BE2C (cell line): ENCODE data around the gene SCUBE3.

ENCODE experiments used
- DNase-seq: peaks from one replicate; pipeline ENCODE4 v3.0.0-alpha.2; 2020
- H3K27me3 ChIP-seq: fragments of 250-450 bp; sonication (Bioruptor Pico); 2 replicates; pipeline ENCODE4 v1.5.1; 2020; ENCODE audit warnings: mild to moderate bottlenecking
- H3K36me3 ChIP-seq: fragments of 250-450 bp; sonication (Bioruptor Pico); 2 replicates; pipeline ENCODE4 v1.5.1; 2020; ENCODE audit warnings: mild to moderate bottlenecking
- H3K4me1 ChIP-seq: fragments of 250-450 bp; sonication (Bioruptor Pico); 2 replicates; pipeline ENCODE4 v1.5.1; 2020
- H3K4me3 ChIP-seq: 2 replicates; pipeline ENCODE4 v1.5.1; 2011; ENCODE audit warnings: low read depth, low read length
- H3K9me3 ChIP-seq: fragments of 250-450 bp; sonication (Bioruptor Pico); 2 replicates; pipeline ENCODE4 v1.5.1; 2020
- TF ChIP-seq, protein P1 (sequence below): IDR thresholded peaks from 2 replicates; pipeline ENCODE4 v1.5.1; 2012; ENCODE audit warnings: mild to moderate bottlenecking, low read depth, low read length

The SCUBE3 gene

DNA sequence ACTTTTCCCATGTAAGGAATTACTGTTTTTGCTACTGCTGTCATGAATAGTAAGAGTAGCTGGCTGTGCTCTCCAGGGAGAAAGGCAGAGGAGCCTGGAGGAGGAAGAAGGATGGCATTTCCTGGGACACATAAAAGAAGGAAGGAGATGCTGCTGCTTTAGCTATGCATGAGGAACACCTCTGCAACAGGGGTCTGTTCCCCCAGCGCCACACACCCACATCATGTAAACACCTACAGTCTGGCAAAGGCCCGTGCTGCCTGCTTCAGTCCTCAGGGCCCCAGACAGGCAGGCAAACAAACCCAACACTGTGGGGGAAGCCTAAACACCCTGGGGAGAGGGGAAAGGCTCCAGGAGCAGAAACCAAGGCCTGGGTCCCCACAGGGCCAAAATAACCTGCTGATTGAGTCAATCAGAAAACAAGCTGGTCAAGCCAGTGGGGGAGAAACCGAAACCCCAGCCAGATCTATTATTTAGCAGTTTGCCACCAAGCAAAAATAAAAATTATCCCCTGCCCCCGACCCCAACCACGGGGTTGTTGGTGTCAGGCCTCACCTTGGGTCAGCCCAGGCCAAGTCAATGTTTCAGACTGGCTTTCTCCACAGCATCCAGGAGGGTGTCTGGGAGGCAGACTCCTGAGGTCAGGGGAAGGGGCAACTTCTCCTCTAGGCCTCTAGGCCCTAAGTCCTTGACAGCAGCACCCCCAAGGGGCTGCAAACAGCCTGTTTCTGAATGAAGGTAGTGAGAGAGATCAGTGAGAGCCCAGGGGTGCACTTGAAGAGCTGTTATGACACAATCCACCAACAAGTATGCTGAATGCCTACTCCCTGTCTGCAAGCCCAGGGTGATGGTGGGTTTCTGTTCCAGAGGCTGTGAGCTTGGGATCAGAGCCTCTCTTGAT, 34.6 kb upstream of the SCUBE3 start:
- Histone ChIP-seq H3K4me3 (no peak overlapping the region), H3K4me1 (no peaks in the 10 kb centered on the region), H3K27me3 (0 out of 2 replicates have a peak, but pooled peaks cover under 1% of the 10 kb centered on the region), H3K9me3 (no peaks in the 10 kb centered on the region), H3K36me3 (no peaks in the 10 kb centered on the region)
- no peak for DNase-seq
- TF ChIP-seq, protein P1, sequence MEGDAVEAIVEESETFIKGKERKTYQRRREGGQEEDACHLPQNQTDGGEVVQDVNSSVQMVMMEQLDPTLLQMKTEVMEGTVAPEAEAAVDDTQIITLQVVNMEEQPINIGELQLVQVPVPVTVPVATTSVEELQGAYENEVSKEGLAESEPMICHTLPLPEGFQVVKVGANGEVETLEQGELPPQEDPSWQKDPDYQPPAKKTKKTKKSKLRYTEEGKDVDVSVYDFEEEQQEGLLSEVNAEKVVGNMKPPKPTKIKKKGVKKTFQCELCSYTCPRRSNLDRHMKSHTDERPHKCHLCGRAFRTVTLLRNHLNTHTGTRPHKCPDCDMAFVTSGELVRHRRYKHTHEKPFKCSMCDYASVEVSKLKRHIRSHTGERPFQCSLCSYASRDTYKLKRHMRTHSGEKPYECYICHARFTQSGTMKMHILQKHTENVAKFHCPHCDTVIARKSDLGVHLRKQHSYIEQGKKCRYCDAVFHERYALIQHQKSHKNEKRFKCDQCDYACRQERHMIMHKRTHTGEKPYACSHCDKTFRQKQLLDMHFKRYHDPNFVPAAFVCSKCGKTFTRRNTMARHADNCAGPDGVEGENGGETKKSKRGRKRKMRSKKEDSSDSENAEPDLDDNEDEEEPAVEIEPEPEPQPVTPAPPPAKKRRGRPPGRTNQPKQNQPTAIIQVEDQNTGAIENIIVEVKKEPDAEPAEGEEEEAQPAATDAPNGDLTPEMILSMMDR, result no peak

DNA sequence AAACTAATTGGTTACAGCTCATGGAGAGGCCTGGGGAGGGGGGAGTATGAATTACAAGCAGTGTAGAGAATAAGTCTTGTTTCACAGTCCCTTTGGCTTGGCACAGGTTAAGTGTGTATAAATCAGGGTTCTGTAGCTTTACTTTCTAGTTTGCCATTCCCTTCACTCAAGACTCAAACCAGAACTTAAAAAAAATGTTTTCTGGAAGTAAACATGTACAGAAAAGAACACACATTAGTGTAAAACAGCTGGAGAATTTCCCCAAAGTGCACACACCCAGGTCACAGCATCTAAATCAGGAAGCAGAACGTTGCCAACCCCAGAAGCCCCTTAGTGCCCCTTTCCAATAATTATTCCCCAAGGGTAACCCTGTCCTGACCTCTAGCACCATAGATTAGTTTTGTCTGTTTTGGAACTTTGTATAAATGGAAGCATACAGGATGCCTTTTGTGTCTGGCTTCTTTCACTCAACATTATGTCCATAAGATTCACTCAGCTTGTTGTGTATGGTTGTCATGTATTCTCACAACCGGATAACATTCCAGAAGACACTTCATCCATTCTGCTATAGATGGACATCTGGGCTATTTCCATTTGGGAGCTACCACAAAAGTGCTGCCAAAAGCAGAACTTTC, 33.7 kb upstream of the SCUBE3 start:
- Histone ChIP-seq H3K36me3 (no peaks in the 10 kb centered on the region), H3K9me3 (no peaks in the 10 kb centered on the region), H3K4me3 (no peak overlapping the region), H3K27me3 (no peaks in the 10 kb centered on the region), H3K4me1 (no peaks in the 10 kb centered on the region)
- no peak for DNase-seq
- TF ChIP-seq, protein P1, result no peak

DNA sequence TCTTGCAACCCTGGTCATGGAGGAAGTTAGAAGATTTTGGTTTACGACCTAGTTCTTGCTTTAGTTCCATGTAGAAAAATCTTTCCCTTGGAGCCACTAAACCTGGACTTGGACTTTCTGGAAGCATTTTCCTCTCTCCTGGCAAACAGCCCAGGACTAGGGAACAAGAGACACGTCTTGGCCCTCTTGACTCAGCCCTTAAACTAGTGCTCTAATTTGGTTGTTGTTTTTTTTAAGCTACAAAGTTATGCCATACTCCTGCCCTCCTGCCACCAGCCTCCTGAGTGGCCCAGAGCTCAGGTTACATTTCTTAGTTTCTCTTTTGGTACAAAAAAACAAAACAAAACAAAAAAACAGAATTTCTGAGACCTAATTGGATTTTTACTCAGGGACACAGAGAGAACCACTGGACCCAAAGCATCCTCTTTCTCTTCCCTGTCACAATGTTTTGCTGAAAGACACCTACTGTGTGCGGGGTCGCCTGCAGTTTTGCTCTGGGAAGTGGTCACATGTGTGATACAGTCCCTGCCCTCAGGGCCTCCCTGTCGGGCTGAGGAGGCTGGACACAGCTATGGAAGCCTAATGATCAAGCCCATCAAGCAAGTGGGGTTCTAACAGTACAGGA, 32.3 kb upstream of the SCUBE3 start:
- Histone ChIP-seq H3K4me1 (no peaks in the 10 kb centered on the region), H3K27me3 (peaks cover 3% of the 10 kb centered on the region; the same call in 1 of the 2 replicates), H3K4me3 (no peak overlapping the region), H3K36me3 (no peaks in the 10 kb centered on the region), H3K9me3 (no peaks in the 10 kb centered on the region)
- TF ChIP-seq, protein P1, result no peak
- DNase-seq, result no peak

DNA sequence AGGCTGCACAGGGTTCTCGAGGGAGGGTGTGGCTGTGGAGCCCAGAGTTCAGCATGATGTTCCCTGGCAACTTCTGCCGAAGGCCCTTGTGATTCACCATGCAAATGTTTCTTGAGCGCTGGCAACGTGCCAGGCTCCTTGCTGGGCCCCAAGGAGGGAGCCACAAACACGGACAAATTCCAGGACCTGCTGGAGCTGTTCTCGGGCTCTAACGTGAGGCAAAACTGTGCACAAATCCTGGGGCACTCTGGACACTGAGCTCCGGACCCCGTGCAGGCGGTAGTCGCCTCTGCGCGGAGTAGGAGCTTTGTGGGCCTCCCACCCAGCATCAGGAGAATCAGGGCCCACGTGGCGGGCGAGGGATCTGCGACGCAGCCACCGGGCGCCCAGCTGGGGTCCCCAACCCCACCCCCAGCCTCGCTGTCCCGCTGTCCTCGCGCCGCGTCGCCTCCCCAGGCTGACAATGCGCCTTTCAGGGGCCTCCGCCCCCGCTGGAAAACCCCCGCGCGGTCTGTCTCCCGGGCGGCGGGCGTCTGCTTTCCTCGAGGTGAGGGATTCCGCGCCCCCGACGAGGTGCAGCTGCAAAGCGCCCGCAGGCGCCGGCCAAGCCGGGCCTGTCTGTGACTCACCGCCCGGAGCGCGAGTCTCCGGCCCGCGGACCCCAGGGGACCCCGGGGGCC, 31.7 kb upstream of the SCUBE3 start:
- Histone ChIP-seq H3K4me3 (no peak overlapping the region), H3K4me1 (no peaks in the 10 kb centered on the region)
- peak; percentile 62 for DNase-seq

DNA sequence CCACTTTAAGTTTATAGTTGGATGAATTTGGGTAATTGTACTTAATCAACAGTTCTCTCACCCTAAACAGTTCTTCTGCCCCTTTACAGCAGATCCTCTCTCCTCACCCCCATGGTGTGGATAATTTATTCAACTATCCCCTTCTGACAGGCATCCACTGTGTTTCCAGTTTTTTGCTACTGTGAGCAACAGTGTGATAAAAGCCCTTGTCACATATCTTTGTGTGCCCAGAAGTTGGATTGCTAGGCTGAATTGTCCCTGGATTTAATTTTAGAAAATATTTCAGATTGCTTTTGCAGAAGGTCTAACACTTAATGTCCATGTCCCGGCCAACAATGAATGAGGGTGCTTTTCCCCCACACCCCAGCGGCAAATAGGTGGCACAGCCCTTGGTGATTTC, 30.5 kb upstream of the SCUBE3 start:
- DNase-seq, result no peak

More for the DNA sequence above, 31.7 kb upstream of the SCUBE3 start:
- TF ChIP-seq, protein P1, result no peak
- Histone ChIP-seq H3K9me3 (no peaks in the 10 kb centered on the region), H3K27me3 (peaks cover 3% of the 10 kb centered on the region; the same call in 1 of the 2 replicates), H3K36me3 (no peaks in the 10 kb centered on the region)

More for the DNA sequence above, 30.5 kb upstream of the SCUBE3 start:
- Histone ChIP-seq H3K9me3 (no peaks in the 10 kb centered on the region), H3K36me3 (no peaks in the 10 kb centered on the region), H3K4me3 (no peak overlapping the region), H3K4me1 (no peaks in the 10 kb centered on the region), H3K27me3 (peaks cover 3% of the 10 kb centered on the region; the same call in 1 of the 2 replicates)
- TF ChIP-seq, protein P1, result no peak
